Left ventricle myocardium inferior (tissue), 1 donor: ENCODE measurements around the gene BRI3BP. TPM values are rescaled to one million over a fixed set of nuclear protein-coding genes. Genes with fewer than 3 reads are reported as not detected.
"Not testable (repeated sequence)": the region's sequence is repeated elsewhere in the genome, so short reads cannot be mapped to it uniquely, and the experiment has no call there.

Source experiments
- DNase-seq: peaks from one replicate; pipeline ENCODE4 v3.0.0-alpha.2; 2020
- H3K27ac ChIP-seq: fragments of 200-600 bp; replicated peaks from 2 replicates; pipeline ENCODE4 v1.8.0; 2021
- H3K27me3 ChIP-seq: fragments of 200-600 bp; 2 replicates; pipeline ENCODE4 v1.8.0; 2021; ENCODE audit warnings: low read depth
- H3K36me3 ChIP-seq: fragments of 200-600 bp; 2 replicates; pipeline ENCODE4 v1.8.0; 2021
- H3K4me1 ChIP-seq: fragments of 200-600 bp; 2 replicates; pipeline ENCODE4 v1.8.0; 2021
- H3K4me3 ChIP-seq: fragments of 200-600 bp; 2 replicates; pipeline ENCODE4 v1.8.0; 2021; ENCODE audit warnings: mild to moderate bottlenecking, moderate library complexity
- H3K9me3 ChIP-seq: fragments of 200-600 bp; replicated peaks from 2 replicates; pipeline ENCODE4 v1.8.0; 2021
- CTCF ChIP-seq: fragments of 200-600 bp; IDR thresholded peaks from 2 replicates; pipeline ENCODE4 v1.8.0; 2021; ENCODE audit warnings: antibody characterized with exemption, mild to moderate bottlenecking, borderline replicate concordance
- intact Hi-C: fragments of 100-400 bp; cut with micrococcal nuclease; formaldehyde crosslinking; loops from one replicate; pipeline ENCODE4 v1.11.0; 2022
- total RNA-seq: library from RNA; stranded (reverse); fragmentation: NEBNext Ultra II Directional; extraction: Animal tissue kit (Norgen Biotek cat#: 25700); gene quantifications from one replicate; pipeline ENCODE4 v1.2.1, GENCODE V29; 2021
- donor health status: DM: no; HTN: yes; CAD: no; lungs with severe emphysema.

BRI3BP gene
- total RNA-seq, 1 donor from 2014 or later: 4.3 TPM

GRCh38 chr12:125050868-125051267 is 57.4 kb downstream of the BRI3BP start:
- H3K4me1 ChIP-seq: peaks cover 5% of the 10 kb centered on the region
- intact Hi-C loops: no loop called here
- H3K27ac ChIP-seq: no peak overlapping the region
- no peaks in the 10 kb centered on the region for H3K36me3 ChIP-seq
- no peak for TF ChIP-seq CTCF
- no peak for DNase-seq
- no peaks in the 10 kb centered on the region for H3K27me3 ChIP-seq
- no peaks in the 10 kb centered on the region for H3K9me3 ChIP-seq
- H3K4me3 ChIP-seq: no peak overlapping the region

DNA sequence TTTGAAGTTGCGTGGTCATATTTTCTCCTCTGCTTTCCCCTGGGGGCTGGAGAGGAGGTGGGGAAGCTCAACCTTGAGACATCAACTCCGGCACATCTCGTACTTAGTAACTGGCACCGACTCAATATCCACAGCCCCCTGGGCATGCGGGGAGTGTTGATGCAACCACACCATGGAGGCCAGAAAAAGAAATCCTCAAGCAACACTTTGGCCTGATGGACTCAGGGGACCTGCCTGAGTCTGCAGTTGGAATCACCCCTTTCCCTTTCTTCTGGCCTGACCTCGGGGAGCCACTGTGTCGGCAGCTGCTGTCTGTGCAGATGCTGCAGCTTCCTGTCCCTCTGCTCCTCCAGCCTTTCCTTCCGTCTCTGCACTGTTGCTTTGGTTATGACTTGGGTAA is 60.4 kb downstream of the BRI3BP start:
- Histone ChIP-seq H3K27me3 (peaks cover 19% of the 10 kb centered on the region), H3K9me3 (no peaks in the 10 kb centered on the region), H3K4me3 (no peak overlapping the region), H3K4me1 (peaks cover 5% of the 10 kb centered on the region), H3K27ac (no peak overlapping the region), H3K36me3 (no peaks in the 10 kb centered on the region)
- intact Hi-C loops: no loop called here
- DNase-seq: no peak
- TF ChIP-seq CTCF: no peak

GRCh38 chr12:125055591-125055990 is 62.1 kb downstream of the BRI3BP start:
- H3K36me3 ChIP-seq: no peaks in the 10 kb centered on the region
- TF ChIP-seq CTCF: no peak
- intact Hi-C loops: no loop called here
- no peaks in the 10 kb centered on the region for H3K4me1 ChIP-seq
- no peaks in the 10 kb centered on the region for H3K9me3 ChIP-seq
- no peak for DNase-seq
- no peak overlapping the region for H3K27ac ChIP-seq
- H3K27me3 ChIP-seq: peaks cover 21% of the 10 kb centered on the region
- H3K4me3 ChIP-seq: no peak overlapping the region

DNA sequence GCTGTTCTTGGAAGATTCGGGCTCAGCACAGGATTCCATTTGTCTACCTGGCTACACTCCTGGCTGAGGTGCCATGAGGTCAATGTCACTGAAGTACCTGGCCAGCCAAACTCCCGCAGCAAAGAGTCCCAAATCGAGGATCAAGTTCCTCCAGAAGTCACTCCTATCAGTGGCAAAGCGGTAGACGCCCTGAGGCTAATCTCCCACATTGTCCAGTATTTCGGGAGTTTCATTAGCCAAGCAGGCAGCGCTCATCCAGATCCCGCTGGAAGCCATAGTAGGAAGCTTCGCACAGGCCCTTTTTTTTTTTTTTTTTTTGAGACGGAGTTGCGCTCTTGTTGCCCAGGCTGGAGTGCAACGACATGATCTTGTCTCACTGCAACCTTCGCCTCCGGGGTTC is 62.9 kb downstream of the BRI3BP start:
- no peak for TF ChIP-seq CTCF
- H3K27me3 ChIP-seq: peaks cover 21% of the 10 kb centered on the region
- intact Hi-C loops: no loop called here

DNA sequence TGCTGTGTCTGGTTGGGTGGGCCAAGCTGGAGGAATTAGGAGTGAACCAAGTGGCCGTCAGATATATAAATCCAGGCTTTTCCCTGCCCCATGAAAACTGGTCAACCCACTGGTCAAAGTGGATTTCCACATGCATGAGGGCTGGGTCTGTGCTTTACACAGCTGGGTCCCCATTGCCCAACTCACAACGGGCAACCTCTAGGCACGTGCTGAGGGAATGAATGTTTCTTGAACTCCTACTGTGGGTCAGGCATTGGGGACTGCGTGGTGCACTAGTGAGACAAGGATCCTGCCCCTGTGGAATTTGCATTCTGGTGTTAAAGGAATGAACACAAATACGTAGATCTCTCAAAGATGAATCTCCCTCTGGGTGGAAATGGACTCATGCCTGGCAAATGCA is 64.3 kb downstream of the BRI3BP start:
- Histone ChIP-seq H3K27me3 (peaks cover 21% of the 10 kb centered on the region), H3K36me3 (no peaks in the 10 kb centered on the region), H3K9me3 (no peaks in the 10 kb centered on the region), H3K4me3 (no peak overlapping the region), H3K27ac (no peak overlapping the region), H3K4me1 (no peaks in the 10 kb centered on the region)
- no peak for DNase-seq
- no peak for TF ChIP-seq CTCF
- intact Hi-C loops: no loop called here

More for the DNA sequence above, 62.9 kb downstream of the BRI3BP start:
- no peak overlapping the region for H3K4me3 ChIP-seq
- H3K27ac ChIP-seq: no peak overlapping the region
- H3K4me1 ChIP-seq: no peaks in the 10 kb centered on the region
- no peaks in the 10 kb centered on the region for H3K9me3 ChIP-seq
- DNase-seq: no peak
- H3K36me3 ChIP-seq: no peaks in the 10 kb centered on the region

- TF ChIP-seq CTCF: no peak
- Histone ChIP-seq H3K36me3 (no peaks in the 10 kb centered on the region), H3K4me1 (peaks cover 21% of the 10 kb centered on the region), H3K9me3 (no peaks in the 10 kb centered on the region), H3K27ac (no peak overlapping the region), H3K4me3 (no peak overlapping the region), H3K27me3 (peaks cover 20% of the 10 kb centered on the region)
- intact Hi-C loops: no loop called here
- DNase-seq: no peak
These were observed 67.8 kb downstream of the BRI3BP start for GRCh38 chr12:125061229-125061628.

GRCh38 chr12:125063522-125063921 is 70.1 kb downstream of the BRI3BP start:
- H3K4me3 ChIP-seq, intact Hi-C loops, DNase-seq, H3K27ac ChIP-seq, H3K36me3 ChIP-seq, H3K27me3 ChIP-seq, H3K9me3 ChIP-seq: not testable (repeated sequence)
- H3K4me1 ChIP-seq: peaks cover 35% of the 10 kb centered on the region
